Measurements from ENCODE around the gene THAP12.

DNA sequence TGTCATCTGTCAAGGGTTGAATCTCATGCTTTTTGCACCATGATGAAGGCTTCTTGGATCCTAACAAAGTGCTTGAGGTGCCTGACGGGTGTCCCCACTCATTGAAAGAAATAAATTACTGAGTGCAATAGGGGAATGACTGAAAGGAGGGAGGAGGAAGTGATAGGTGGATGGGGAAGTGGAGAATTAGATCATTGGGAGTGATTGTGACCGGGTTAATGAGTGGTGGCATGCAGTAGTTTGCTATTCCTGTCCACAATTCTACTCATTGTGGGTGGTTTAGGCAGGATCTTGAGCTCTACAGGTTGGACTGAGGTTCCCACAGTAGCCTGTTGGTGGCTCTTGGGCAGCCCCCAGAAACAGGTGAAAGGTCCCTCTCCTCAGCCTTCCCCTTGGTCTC, 44.3 kb downstream of the THAP12 start:
- TF ChIP-seq SUZ12 (IDR thresholded peaks at IDR 0.05) (no peak), ELF4 (IDR thresholded peaks at IDR 0.05) (no peak), CTBP1 (IDR thresholded peaks at IDR 0.05; ENCODE audit: borderline replicate concordance) (no peak), FOXK2 (IDR thresholded peaks at IDR 0.05) (no peak), SP1 (IDR thresholded peaks at IDR 0.05) (no peak), FOXM1 (IDR thresholded peaks at IDR 0.05; ENCODE audit: borderline replicate concordance) (no peak), BHLHE40 (IDR thresholded peaks at IDR 0.05; ENCODE audit: borderline replicate concordance) (no peak), L3MBTL2 (conservative IDR thresholded peaks at IDR 0.05) (no peak), ARNT (IDR thresholded peaks at IDR 0.05) (no peak)
